AG09319 (cell line): ENCODE results near the gene TCERG1L.
"Not testable (repeated sequence)": the region's sequence is repeated elsewhere in the genome, so short reads cannot be mapped to it uniquely, and the experiment has no call there.

Experiments
- DNase-seq: peaks from one replicate; pipeline ENCODE4 v3.0.0-alpha.2; 2010; ENCODE audit warnings: low read depth; ENCODE audit errors: extremely low read depth
- TF ChIP-seq, protein P1 (sequence below): IDR thresholded peaks from 2 replicates; pipeline ENCODE4 v1.5.1; 2011; ENCODE audit warnings: low read depth, mild to moderate bottlenecking, inconsistent platforms, low read length, moderate library complexity

TCERG1L gene

DNA sequence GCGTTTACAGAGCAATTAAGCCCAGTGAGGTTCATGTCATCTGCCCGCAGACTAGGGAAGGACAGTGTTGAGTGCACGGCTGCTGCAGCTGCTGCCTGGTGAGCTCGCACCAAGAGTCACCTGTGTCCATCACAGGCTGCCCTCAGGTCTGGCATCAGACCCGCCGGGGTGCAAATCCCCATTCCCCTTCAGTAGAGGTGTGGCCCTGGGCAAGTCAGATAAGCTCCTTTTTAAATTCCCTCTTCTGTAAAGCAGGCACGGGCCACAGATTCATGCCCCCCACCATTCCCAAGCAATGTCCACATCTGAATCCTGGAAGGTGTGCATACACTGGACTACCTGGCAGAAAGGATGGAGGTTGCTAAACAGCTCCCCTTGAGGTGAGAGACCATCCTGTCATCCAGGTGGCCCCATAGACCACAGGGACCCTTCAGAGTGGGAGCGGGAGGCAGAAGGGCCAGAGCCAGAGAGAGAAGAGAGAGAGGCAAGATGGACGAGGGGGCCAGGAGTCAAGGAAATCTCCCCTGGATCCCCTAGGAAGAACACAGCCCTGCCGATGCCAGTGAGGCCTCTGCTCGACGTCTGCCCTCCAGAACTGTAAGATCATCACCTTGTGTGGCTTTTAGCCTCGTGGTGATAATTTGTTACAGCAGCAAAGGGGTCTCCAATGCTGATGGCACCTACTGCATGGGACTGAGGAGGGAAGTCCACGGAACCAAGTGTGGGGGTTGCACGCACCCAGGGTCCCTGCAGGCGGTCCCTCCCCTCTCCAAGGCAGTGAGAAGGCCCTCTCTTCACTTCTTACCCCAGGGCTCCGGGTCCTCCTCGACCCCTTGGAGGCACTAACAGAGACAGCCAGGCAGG, 168.8 kb downstream of the TCERG1L start:
- no peak for DNase-seq
- TF ChIP-seq, protein P1, sequence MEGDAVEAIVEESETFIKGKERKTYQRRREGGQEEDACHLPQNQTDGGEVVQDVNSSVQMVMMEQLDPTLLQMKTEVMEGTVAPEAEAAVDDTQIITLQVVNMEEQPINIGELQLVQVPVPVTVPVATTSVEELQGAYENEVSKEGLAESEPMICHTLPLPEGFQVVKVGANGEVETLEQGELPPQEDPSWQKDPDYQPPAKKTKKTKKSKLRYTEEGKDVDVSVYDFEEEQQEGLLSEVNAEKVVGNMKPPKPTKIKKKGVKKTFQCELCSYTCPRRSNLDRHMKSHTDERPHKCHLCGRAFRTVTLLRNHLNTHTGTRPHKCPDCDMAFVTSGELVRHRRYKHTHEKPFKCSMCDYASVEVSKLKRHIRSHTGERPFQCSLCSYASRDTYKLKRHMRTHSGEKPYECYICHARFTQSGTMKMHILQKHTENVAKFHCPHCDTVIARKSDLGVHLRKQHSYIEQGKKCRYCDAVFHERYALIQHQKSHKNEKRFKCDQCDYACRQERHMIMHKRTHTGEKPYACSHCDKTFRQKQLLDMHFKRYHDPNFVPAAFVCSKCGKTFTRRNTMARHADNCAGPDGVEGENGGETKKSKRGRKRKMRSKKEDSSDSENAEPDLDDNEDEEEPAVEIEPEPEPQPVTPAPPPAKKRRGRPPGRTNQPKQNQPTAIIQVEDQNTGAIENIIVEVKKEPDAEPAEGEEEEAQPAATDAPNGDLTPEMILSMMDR: no peak

DNA sequence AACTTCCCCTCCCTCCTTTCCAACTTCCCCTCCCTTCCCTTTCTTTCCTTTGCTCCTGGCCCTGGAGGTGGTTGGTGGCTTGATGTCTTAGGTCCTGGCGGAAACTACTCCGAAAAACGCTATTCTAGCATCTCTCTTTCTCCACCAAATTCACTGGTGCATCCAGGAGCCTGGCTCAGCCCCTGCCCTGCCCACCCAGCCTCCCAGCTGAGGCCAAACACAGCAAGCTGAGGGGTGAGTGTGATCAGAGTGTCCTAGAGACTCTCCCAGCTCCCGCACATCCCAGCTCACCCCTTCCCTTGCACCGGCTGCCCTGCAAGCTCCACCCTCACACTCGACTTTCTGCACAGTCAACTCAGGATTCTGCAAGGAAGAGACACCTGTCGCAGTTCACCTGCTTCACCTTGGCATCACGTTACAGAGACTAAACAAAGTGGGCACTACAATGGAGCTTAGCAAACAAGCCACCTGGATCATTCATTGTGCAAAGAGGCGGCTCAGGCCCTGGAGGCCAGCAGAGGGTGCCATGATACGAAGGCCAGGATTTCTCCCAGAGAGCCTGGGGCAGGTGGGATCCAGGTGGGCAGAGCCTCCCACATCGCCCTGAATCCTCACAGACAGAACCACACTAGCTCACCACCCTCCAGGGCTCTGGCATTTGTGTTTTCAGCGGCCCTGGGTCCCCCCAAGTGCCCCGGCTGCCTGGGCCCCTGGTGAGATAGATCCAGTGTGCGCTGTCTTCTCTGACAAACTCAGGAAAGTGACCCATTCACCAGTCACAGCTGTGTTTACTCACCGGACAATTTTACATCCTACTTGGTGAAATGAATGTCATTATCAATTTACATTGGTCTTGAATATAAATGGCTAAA, 169.6 kb downstream of the TCERG1L start:
- TF ChIP-seq, protein P1: no peak
- DNase-seq: no peak

DNA sequence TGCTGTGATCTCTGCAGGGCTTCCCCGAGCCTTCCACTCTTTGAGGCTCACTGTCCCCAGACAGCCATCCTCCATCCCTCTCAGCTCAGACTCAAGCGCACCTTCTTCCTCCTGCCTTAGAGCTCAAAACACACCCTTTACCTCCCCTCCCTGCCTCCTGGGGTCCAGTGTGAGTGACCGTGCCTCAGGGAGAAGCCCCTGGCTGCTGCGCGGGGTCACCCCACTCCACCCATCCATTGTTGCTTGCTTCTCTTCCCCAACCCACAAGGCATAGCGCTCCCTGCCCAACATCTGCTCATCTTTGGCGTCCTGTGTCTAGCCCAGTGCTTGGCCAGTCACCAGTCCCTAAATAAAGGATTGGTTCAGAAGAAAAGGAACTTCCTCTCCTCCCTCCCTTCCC, 170.3 kb downstream of the TCERG1L start:
- DNase-seq: no peak
- TF ChIP-seq, protein P1: no peak

DNA sequence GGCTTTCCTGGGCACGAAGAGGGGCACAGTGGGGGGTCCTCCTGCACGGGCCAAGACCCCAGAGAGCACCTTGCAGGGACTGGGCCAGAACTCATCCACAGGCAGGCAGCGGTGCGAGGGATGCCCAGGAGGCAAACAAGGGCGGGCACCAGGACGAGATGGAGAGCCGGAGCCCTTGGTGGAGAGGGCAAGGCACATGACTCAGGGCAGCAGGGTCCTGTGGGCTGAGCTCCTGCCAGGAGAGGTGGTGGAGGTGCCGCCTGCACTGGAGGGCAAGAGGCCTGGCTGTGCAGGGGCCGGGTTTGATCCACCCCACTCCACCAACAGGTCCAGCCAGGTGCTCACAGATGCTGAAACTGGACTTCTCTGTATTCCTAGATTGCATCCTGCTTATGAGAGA, 170.9 kb downstream of the TCERG1L start:
- no peak for DNase-seq
- TF ChIP-seq, protein P1: no peak

DNA sequence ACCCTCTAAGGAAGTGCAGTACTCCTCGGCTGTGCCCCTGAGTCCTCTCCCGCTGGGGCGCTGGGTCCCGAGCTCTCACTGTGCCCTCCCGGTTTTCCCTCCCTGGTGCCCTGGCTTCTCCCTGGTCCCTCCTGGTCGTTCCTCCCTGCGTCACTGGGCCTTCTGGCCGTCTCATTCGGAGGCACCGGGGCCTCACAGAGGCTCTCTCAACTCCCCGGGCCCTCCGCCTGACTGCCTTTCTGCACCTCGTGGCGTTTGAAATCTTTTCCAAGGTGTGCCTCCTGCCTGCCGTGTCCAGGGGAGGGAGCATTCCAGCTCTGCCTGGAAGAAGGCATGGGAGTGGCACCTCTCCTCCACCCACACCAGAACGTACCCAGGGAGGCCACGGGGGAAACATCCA, 174.3 kb downstream of the TCERG1L start:
- TF ChIP-seq, protein P1: no peak
- DNase-seq: no peak

DNA sequence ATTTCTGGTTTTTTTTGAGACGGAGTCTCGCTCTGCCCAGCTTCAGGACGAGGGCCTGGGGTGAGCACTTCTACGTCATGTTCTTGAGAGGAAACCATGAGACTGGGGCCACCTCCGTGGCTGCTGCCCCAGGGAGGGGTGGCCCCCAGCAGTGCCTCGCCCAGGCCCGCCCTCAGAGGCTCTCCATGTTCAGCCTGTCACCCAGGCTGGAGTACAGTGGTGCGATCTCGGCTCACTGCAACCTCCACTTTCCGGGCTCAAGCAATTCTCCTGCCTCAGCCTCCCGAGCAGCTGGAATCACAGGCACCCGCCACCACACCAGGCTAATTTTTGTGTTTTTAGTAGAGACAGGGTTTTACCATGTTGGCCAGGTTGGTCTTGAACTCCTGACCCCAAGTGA, 175.2 kb downstream of the TCERG1L start:
- DNase-seq: not testable (repeated sequence)

DNA sequence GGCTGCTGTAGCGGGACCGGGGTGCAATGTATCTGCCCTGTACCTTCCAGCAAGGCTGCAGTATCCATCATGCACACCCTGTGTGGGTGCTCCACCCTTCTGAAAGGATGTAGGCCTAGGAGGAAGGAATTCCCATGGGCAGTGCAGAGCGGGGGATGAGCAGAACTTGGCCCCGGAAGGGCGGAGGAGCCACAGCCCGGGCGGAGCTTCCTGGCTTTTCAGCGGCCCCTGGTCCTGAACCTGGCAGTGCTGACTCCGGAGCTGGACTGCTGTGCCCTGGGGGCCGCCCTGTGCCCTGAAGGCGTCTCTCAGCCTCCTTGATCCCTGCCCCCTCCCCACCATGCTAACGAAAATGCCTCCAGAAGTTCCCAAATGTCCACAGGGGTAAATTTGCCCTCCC, 175.8 kb downstream of the TCERG1L start:
- TF ChIP-seq, protein P1: no peak
- DNase-seq: no peak
